IMR-90 (cell line): ENCODE results near the gene TMEM240. TPM values are rescaled to one million over a fixed set of nuclear protein-coding genes. Genes with fewer than 3 reads are reported as not detected.
A peak's percentile ranks its signal among the peaks of the same experiment; 100 is the strongest.

Experiments used
- ATAC-seq: fragments of 200-7000 bp; cut with Tn5 transposase; 2 replicates; pipeline ENCODE4 v1.9.1; 2020; ENCODE audit warnings: low read depth, mild to moderate bottlenecking, moderate library complexity
- BruUV-seq: library from RNA; stranded (reverse); fragments of 400-500 nt; replicated peaks from 2 replicates; lab custom pipeline; 2021; lab: Mats Ljungman, UMichigan
- CTCF ChIA-PET: fragments of 300-600 bp; formaldehyde crosslinking; extraction: SDS; loops from one replicate; lab custom pipeline; 2021; ENCODE audit warnings: antibody characterized with exemption; lab: Yijun Ruan, JAX
- POLR2A ChIA-PET: fragments of 300-600 bp; sonication (Branson Sonifier 250); formaldehyde crosslinking; loops from one replicate; lab custom pipeline; 2022; ENCODE audit warnings: antibody characterized with exemption; ENCODE audit not compliant: unreplicated experiment; lab: Charles Lee
- DNase-seq: peaks from one replicate; pipeline ENCODE4 v3.0.0; 2013
- H2AFZ ChIP-seq: replicated peaks from 2 replicates; pipeline ENCODE3; 2013; ENCODE audit warnings: low read length, mild to moderate bottlenecking; ENCODE audit not compliant: poor library complexity
- H2AK5ac ChIP-seq: 2 replicates; pipeline ENCODE4 v1.6.1; 2013; ENCODE audit warnings: low read depth, low read length, inconsistent platforms
- H2AK9ac ChIP-seq: replicated peaks from 2 replicates; pipeline ENCODE3; 2013; ENCODE audit warnings: mild to moderate bottlenecking, low read depth, low read length, moderate library complexity; ENCODE audit not compliant: poor library complexity
- H2BK120ac ChIP-seq: 2 replicates; pipeline ENCODE4 v1.6.1; 2013; ENCODE audit warnings: low read depth, low read length, inconsistent platforms
- H2BK15ac ChIP-seq: 3 replicates; pipeline ENCODE4 v1.6.1; 2013; ENCODE audit warnings: low read depth, low read length, inconsistent platforms
- H2BK20ac ChIP-seq: 2 replicates; pipeline ENCODE4 v1.6.1; 2013; ENCODE audit warnings: low read depth, mild to moderate bottlenecking, inconsistent platforms, low read length, moderate library complexity
- H2BK5ac ChIP-seq: 2 replicates; pipeline ENCODE4 v1.6.1; 2013; ENCODE audit warnings: mild to moderate bottlenecking, low read depth, low read length, inconsistent platforms; ENCODE audit not compliant: poor library complexity, severe bottlenecking
- H3K14ac ChIP-seq: replicated peaks from 2 replicates; pipeline ENCODE4 v1.6.1; 2013; ENCODE audit warnings: low read depth, low read length, inconsistent platforms
- H3K18ac ChIP-seq: 2 replicates; pipeline ENCODE4 v1.6.1; 2013; ENCODE audit warnings: low read depth, low read length, control low read depth
- H3K23ac ChIP-seq: 2 replicates; pipeline ENCODE4 v1.6.1; 2013; ENCODE audit warnings: low read depth, low read length, inconsistent platforms
- H3K27ac ChIP-seq: 2 replicates; pipeline ENCODE4 v1.5.1; 2013; ENCODE audit warnings: mild to moderate bottlenecking, control low read depth, low read length; ENCODE audit not compliant: insufficient read depth
- H3K27me3 ChIP-seq: 2 replicates; pipeline ENCODE4 v1.6.1; 2013; ENCODE audit warnings: low read length; ENCODE audit not compliant: control insufficient read depth, insufficient read depth
- H3K36me3 ChIP-seq: 2 replicates; pipeline ENCODE4 v1.6.1; 2013; ENCODE audit warnings: low read length, mixed read lengths; ENCODE audit not compliant: control insufficient read depth, insufficient read depth
- H3K4ac ChIP-seq: 2 replicates; pipeline ENCODE4 v1.6.1; 2013; ENCODE audit warnings: low read depth, low read length, inconsistent platforms
- H3K4me1 ChIP-seq: 2 replicates; pipeline ENCODE4 v1.6.1; 2013; ENCODE audit warnings: low read length, mixed read lengths; ENCODE audit not compliant: control insufficient read depth, insufficient read depth
- H3K4me2 ChIP-seq: 2 replicates; pipeline ENCODE4 v1.6.1; 2013; ENCODE audit warnings: low read depth, mild to moderate bottlenecking, control low read depth, low read length, moderate library complexity
- H3K4me3 ChIP-seq: 2 replicates; pipeline ENCODE4 v1.5.1; 2013; ENCODE audit warnings: low read depth, mild to moderate bottlenecking, control low read depth, low read length, moderate library complexity; ENCODE audit not compliant: insufficient read depth
- H3K56ac ChIP-seq: 2 replicates; pipeline ENCODE4 v1.6.1; 2013; ENCODE audit warnings: low read length, inconsistent platforms; ENCODE audit not compliant: insufficient read depth; ENCODE audit errors: extremely low read depth
- H3K79me1 ChIP-seq, 2 experiments: 2 replicates each; pipeline ENCODE4 v1.6.1; 2013; ENCODE audit warnings: low read length in 2 of 2, inconsistent platforms in 1 of 2, low read depth in 1 of 2
- H3K9ac ChIP-seq: 2 replicates; pipeline ENCODE4 v1.6.1; 2013; ENCODE audit warnings: low read depth, low read length, control low read depth
- H3K9me1 ChIP-seq: 2 replicates; pipeline ENCODE4 v1.6.1; 2013; ENCODE audit warnings: low read length, inconsistent platforms; ENCODE audit not compliant: insufficient read depth
- H3K9me3 ChIP-seq: 2 replicates; pipeline ENCODE4 v1.6.1; 2013; ENCODE audit warnings: low read length; ENCODE audit not compliant: control insufficient read depth, insufficient read depth
- H4K20me1 ChIP-seq: 2 replicates; pipeline ENCODE4 v1.6.1; 2013; ENCODE audit warnings: low read length, inconsistent platforms; ENCODE audit not compliant: insufficient read depth
- H4K5ac ChIP-seq: 2 replicates; pipeline ENCODE4 v1.6.1; 2013; ENCODE audit warnings: mild to moderate bottlenecking, low read depth, low read length, control low read depth
- H4K8ac ChIP-seq, 2 experiments: 2 replicates each; pipeline ENCODE4 v1.6.1; 2013; ENCODE audit warnings: low read depth in 2 of 2, low read length in 2 of 2, control low read depth in 1 of 2, inconsistent platforms in 1 of 2
- H4K91ac ChIP-seq: 2 replicates; pipeline ENCODE4 v1.6.1; 2013; ENCODE audit warnings: low read depth, low read length, inconsistent platforms; ENCODE audit not compliant: insufficient read depth
- BHLHE40 ChIP-seq: fragments of 150-350 bp; IDR thresholded peaks from 2 replicates; pipeline ENCODE4 v1.6.1; 2016; ENCODE audit warnings: mild to moderate bottlenecking, low read depth, low read length
- CEBPB ChIP-seq: IDR thresholded peaks from 2 replicates; pipeline ENCODE4 v1.6.1; 2012; ENCODE audit warnings: low read depth, low read length, improper control_type of control experiment
- CHD1 ChIP-seq: IDR thresholded peaks from 2 replicates; pipeline ENCODE4 v1.6.1; 2012; ENCODE audit warnings: low read depth, low read length, improper control_type of control experiment
- ELK1 ChIP-seq: fragments of 150-350 bp; IDR thresholded peaks from 2 replicates; pipeline ENCODE4 v1.6.1; 2016; ENCODE audit warnings: low read depth, mild to moderate bottlenecking, low read length, moderate library complexity, borderline replicate concordance
- FOS ChIP-seq: fragments of 150-350 bp; IDR thresholded peaks from 2 replicates; pipeline ENCODE4 v1.6.1; 2016; ENCODE audit warnings: low read depth, low read length
- MAFK ChIP-seq: IDR thresholded peaks from 2 replicates; pipeline ENCODE4 v1.6.1; 2012; ENCODE audit warnings: low read depth, low read length, improper control_type of control experiment
- MAZ ChIP-seq: IDR thresholded peaks from 2 replicates; pipeline ENCODE4 v1.6.1; 2012; ENCODE audit warnings: low read depth, mild to moderate bottlenecking, low read length, improper control_type of control experiment, moderate library complexity, borderline replicate concordance
- MXI1 ChIP-seq: IDR thresholded peaks from 2 replicates; pipeline ENCODE4 v1.6.1; 2012; ENCODE audit warnings: low read depth, mild to moderate bottlenecking, low read length, moderate library complexity, borderline replicate concordance
- NFE2L2 ChIP-seq: fragments of 150-350 bp; IDR thresholded peaks from 2 replicates; pipeline ENCODE4 v1.6.1; 2016; ENCODE audit warnings: low read depth, mild to moderate bottlenecking, low read length
- POLR2A ChIP-seq: IDR thresholded peaks from 2 replicates; pipeline ENCODE4 v1.6.1; 2012; ENCODE audit warnings: mild to moderate bottlenecking, low read depth, low read length
- RAD21 ChIP-seq: IDR thresholded peaks from 2 replicates; pipeline ENCODE4 v1.6.1; 2012; ENCODE audit warnings: low read length, improper control_type of control experiment
- RCOR1 ChIP-seq: IDR thresholded peaks from 2 replicates; pipeline ENCODE4 v1.6.1; 2012; ENCODE audit warnings: mild to moderate bottlenecking, low read length, improper control_type of control experiment; ENCODE audit not compliant: insufficient replicate concordance
- SMC3 ChIP-seq: fragments of 150-350 bp; IDR thresholded peaks from 2 replicates; pipeline ENCODE4 v1.6.1; 2016; ENCODE audit warnings: low read depth, mild to moderate bottlenecking, antibody characterized with exemption, low read length, moderate library complexity
- WGBS, 2 experiments: methylation state at CpG; one replicate each; pipeline versions ENCODE4 v1.1.5 to v1.1.7; 2013; ENCODE audit warnings: missing lambda C conversion rate in 2 of 2; ENCODE audit not compliant: insufficient read length in 1 of 2; ENCODE audit errors: extremely low coverage in 2 of 2; 5-methylcytosine and 5-hydroxymethylcytosine counted together
- dilution Hi-C: fragments of 300-500 bp; cut with HindIII; formaldehyde crosslinking; loops from one replicate; pipeline ENCODE4 v1.14.3; 2018; ENCODE audit warnings: low sequenced_read_pairs; ENCODE audit not compliant: unreplicated experiment
- in situ Hi-C: fragments of 300-500 bp; cut with MboI; formaldehyde crosslinking; loops from 3 replicates; pipeline ENCODE4 v1.14.3; 2019; ENCODE audit warnings: low sequenced_read_pairs, inconsistent platforms, mixed read lengths
- intact Hi-C: fragments of 100-400 bp; cut with micrococcal nuclease; formaldehyde crosslinking; loops from 2 replicates; pipeline ENCODE4 v1.10.0; 2022
- polyA plus RNA-seq, 3 experiments: library from polyadenylated mRNA; depleted of rRNA; stranded (reverse); fragments of >200 nt; gene quantifications; 2 replicates each; pipeline ENCODE4 v1.2.3, GENCODE V29; 2012; ENCODE audit warnings: low replicate concordance in 1 of 3
- total RNA-seq: library from RNA; depleted of rRNA; stranded (reverse); fragments of >200 nt; gene quantifications from 2 replicates; pipeline ENCODE4 v1.2.3, GENCODE V29; 2012
- TF ChIP-seq, protein P1 (sequence below): fragments of 150-350 bp; IDR thresholded peaks from 2 replicates; pipeline ENCODE4 v1.6.1; 2017; ENCODE audit warnings: mild to moderate bottlenecking, antibody characterized with exemption, low read length, low read depth
- TF ChIP-seq, protein P2 (sequence below): conservative IDR thresholded peaks from 2 replicates; pipeline ENCODE4 v1.5.1; 2012; ENCODE audit warnings: mild to moderate bottlenecking, low read depth, low read length, improper control_type of control experiment

Gene TMEM240
- total and polyA plus RNA-seq, 2 of the 4 experiments (the other 2 are of a cell fraction), result 1.6 to 7.6 TPM

- Histone ChIP-seq H3K4me2 (no peak overlapping the region), H4K5ac (no peak overlapping the region), H3K9ac (no peak overlapping the region), H3K79me1 (peaks cover 10 to 70% of the 10 kb centered on the region in 2 experiments), H3K56ac (no peak overlapping the region), H3K4me1 (peaks cover 5% of the 10 kb centered on the region; the same call in 1 of the 2 replicates), H4K8ac (no peak overlapping the region), H3K14ac (no peak overlapping the region), H3K9me3 (no peaks in the 10 kb centered on the region), H4K20me1 (peaks cover 45% of the 10 kb centered on the region), H4K91ac (no peak overlapping the region), H3K23ac (no peak overlapping the region), H2AK9ac (no peak overlapping the region), H2BK15ac (no peak overlapping the region), H2BK120ac (no peak overlapping the region), H2AK5ac (0 out of 2 replicates have a peak overlapping the region, but pooled peaks have one; percentile 25), H3K27ac (no peak overlapping the region), H3K9me1 (peaks cover 13% of the 10 kb centered on the region), H3K27me3 (no peaks in the 10 kb centered on the region), H2AFZ (no peak overlapping the region), H2BK20ac (no peak overlapping the region), H3K4me3 (no peak overlapping the region), H3K36me3 (peaks cover 36% of the 10 kb centered on the region), H2BK5ac (no peak overlapping the region), H3K4ac (no peak overlapping the region), H3K18ac (no peak overlapping the region)
- ATAC-seq (no peak), DNase-seq (no peak)
- CTCF ChIA-PET, result no interaction called here
- dilution Hi-C loops, result no loop called here
- intact Hi-C loops, result no loop called here
- POLR2A ChIA-PET, result no interaction called here
- BruUV-seq, result no TSS peak
- in situ Hi-C loops, result no loop called here
- WGBS, 2 experiments, result 55% methylated on average over 4 of the region's 4 CpGs; no CpG with 5 or more reads in 1 of the 2 experiments
- TF ChIP-seq MAZ (no peak), MAFK (no peak), RAD21 (no peak), NFE2L2 (no peak), MXI1 (no peak), FOS (no peak), CHD1 (no peak), SMC3 (no peak), ELK1 (no peak), POLR2A (no peak), BHLHE40 (no peak), RCOR1 (no peak), CEBPB (no peak)
- TF ChIP-seq, protein P1, sequence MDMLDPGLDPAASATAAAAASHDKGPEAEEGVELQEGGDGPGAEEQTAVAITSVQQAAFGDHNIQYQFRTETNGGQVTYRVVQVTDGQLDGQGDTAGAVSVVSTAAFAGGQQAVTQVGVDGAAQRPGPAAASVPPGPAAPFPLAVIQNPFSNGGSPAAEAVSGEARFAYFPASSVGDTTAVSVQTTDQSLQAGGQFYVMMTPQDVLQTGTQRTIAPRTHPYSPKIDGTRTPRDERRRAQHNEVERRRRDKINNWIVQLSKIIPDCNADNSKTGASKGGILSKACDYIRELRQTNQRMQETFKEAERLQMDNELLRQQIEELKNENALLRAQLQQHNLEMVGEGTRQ, result no peak
- TF ChIP-seq, protein P2, sequence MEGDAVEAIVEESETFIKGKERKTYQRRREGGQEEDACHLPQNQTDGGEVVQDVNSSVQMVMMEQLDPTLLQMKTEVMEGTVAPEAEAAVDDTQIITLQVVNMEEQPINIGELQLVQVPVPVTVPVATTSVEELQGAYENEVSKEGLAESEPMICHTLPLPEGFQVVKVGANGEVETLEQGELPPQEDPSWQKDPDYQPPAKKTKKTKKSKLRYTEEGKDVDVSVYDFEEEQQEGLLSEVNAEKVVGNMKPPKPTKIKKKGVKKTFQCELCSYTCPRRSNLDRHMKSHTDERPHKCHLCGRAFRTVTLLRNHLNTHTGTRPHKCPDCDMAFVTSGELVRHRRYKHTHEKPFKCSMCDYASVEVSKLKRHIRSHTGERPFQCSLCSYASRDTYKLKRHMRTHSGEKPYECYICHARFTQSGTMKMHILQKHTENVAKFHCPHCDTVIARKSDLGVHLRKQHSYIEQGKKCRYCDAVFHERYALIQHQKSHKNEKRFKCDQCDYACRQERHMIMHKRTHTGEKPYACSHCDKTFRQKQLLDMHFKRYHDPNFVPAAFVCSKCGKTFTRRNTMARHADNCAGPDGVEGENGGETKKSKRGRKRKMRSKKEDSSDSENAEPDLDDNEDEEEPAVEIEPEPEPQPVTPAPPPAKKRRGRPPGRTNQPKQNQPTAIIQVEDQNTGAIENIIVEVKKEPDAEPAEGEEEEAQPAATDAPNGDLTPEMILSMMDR, result no peak
Observed at GRCh38 chr1:1558591-1558990, 18.2 kb upstream of the TMEM240 start.
